Astrocyte of the spinal cord (primary cell): ENCODE measurements around the gene COL9A3.

Experiments used
- DNase-seq: peaks from one replicate; pipeline ENCODE4 v3.0.0; 2011; ENCODE audit warnings: low read depth, low spot score
- H3K4me3 ChIP-seq: 2 replicates; pipeline ENCODE4 v1.5.1; 2011; ENCODE audit warnings: low read depth, mild to moderate bottlenecking, low read length, moderate library complexity
- CTCF ChIP-seq: IDR thresholded peaks from 2 replicates; pipeline ENCODE4 v1.5.1; 2012; ENCODE audit warnings: low read depth, mild to moderate bottlenecking, low read length, inconsistent platforms
- in situ Hi-C: cut with HindIII; loops from 2 replicates; pipeline ENCODE4 v1.10.0; 2017; ENCODE audit warnings: low sequenced_read_pairs

COL9A3 gene

GRCh38 chr20:62805711-62806382 is 11.0 kb upstream of the COL9A3 start:
- peak overlapping the region; percentile 70 for H3K4me3 ChIP-seq
- in situ Hi-C loops: no loop called here
- no peak for TF ChIP-seq CTCF
- DNase-seq: no peak

- H3K4me3 ChIP-seq: peak overlapping the region; percentile 70
- TF ChIP-seq CTCF: no peak
- no peak for DNase-seq
- in situ Hi-C loops: no loop called here
These were observed 10.3 kb upstream of the COL9A3 start for GRCh38 chr20:62806383-62807050.

- in situ Hi-C loops: no loop called here
- no peak for TF ChIP-seq CTCF
These were observed 9.2 kb upstream of the COL9A3 start for GRCh38 chr20:62807444-62808210.

GRCh38 chr20:62808211-62808865 is 8.5 kb upstream of the COL9A3 start:
- no peak overlapping the region for H3K4me3 ChIP-seq
- peak; percentile 97 for TF ChIP-seq CTCF
- in situ Hi-C loops: no loop called here
- DNase-seq: peak; percentile 41

More at GRCh38 chr20:62807444-62808210, 9.2 kb upstream of the COL9A3 start:
- DNase-seq: no peak
- H3K4me3 ChIP-seq: no peak overlapping the region

GRCh38 chr20:62809530-62810428 is 7.1 kb upstream of the COL9A3 start:
- TF ChIP-seq CTCF: no peak
- in situ Hi-C loops: no loop called here
- DNase-seq: no peak
- H3K4me3 ChIP-seq: no peak overlapping the region
